Measurements from ENCODE around the gene ZNF417. TPM values are rescaled to one million over a fixed set of nuclear protein-coding genes. Genes with fewer than 3 reads are reported as not detected.
"Not testable (repeated sequence)": the region's sequence is repeated elsewhere in the genome, so short reads cannot be mapped to it uniquely, and the experiment has no call there.

Gene ZNF417
- total RNA-seq (21.0 TPM), polyA plus RNA-seq (1 to 10 TPM in 3 of 4 donors, under 1 TPM in 1; 0.33 to 3.8 (median 2.2) TPM)

GRCh38 chr19:57916168-57916995 is at the start of gene ZNF417:
Gene ZNF417 (minus strand): TSS chr19:57916592. CDS start chr19:57916411, 181 bp downstream.
- Histone ChIP-seq H3K36me3 (ENCODE audit: control insufficient read depth, insufficient read depth, low read length) (peaks cover 23% of the 10 kb centered on the region), H3K4me3 (ENCODE audit: low read depth, low read length) (peak within 1 kb of the TSS; percentile 97), H3K9me3 (ENCODE audit: control insufficient read depth in 2 of 2, low read length in 2 of 2) (peaks cover 18 to 34% of the 10 kb centered on the region in 2 experiments), H3K27ac (ENCODE audit: insufficient read depth, low read length, poor library complexity, severe bottlenecking) (peak within 1 kb of the TSS; percentile 86)
- peak; percentile 87 to 96 (median 90) for DNase-seq
- H3K27me3 Mint-ChIP-seq; H3K4me1 ChIP-seq (ENCODE audit: control insufficient read depth, insufficient read depth, low read length, poor library complexity, severe bottlenecking); H3K27me3 ChIP-seq (ENCODE audit: control insufficient read depth, insufficient read depth, low read length): not testable (repeated sequence)
- ATAC-seq (ENCODE audit: low read depth in 2 of 2) = peak; percentile 100
- peaks cover 42% of the 10 kb centered on the region for H3K36me3 Mint-ChIP-seq
- H3K9me3 Mint-ChIP-seq = peaks cover 2 to 45% (median 17%) of the 10 kb centered on the region in 7 donors
- peak within 1 kb of the TSS; percentile 97 to 98 (median 98) for H3K27ac Mint-ChIP-seq
- peak within 1 kb of the TSS; percentile 95 to 98 (median 97) for H3K4me3 Mint-ChIP-seq
- peaks cover 11 to 45% (median 21%) of the 10 kb centered on the region in 4 donors for H3K4me1 Mint-ChIP-seq

- H3K36me3 Mint-ChIP-seq = peaks cover 9% of the 10 kb centered on the region
- H3K27me3 ChIP-seq (ENCODE audit: control insufficient read depth, insufficient read depth, low read length) = no peaks in the 10 kb centered on the region
Measured at GRCh38 chr19:57964761-57965160, 48.4 kb upstream of the ZNF417 start.

GRCh38 chr19:57961785-57962184 is 45.4 kb upstream of the ZNF417 start:
- ATAC-seq (ENCODE audit: low read depth in 2 of 2) = no peak
- no peaks in the 10 kb centered on the region for H3K27me3 ChIP-seq (ENCODE audit: control insufficient read depth, insufficient read depth, low read length)
- Mint-ChIP-seq H3K27me3 (no peaks in the 10 kb centered on the region), H3K9me3 (peaks cover 0 to 44% (median 20%) of the 10 kb centered on the region in 7 donors), H3K36me3 (peaks cover 16% of the 10 kb centered on the region), H3K4me1 (no peaks in the 10 kb centered on the region), H3K4me3 (no peak overlapping the region), H3K27ac (no peak overlapping the region)
- H3K9me3 ChIP-seq (ENCODE audit: control insufficient read depth in 2 of 2, low read length in 2 of 2) = peaks cover 32 to 61% of the 10 kb centered on the region in 2 experiments
- no peak overlapping the region for H3K4me3 ChIP-seq (ENCODE audit: low read depth, low read length)
- H3K27ac ChIP-seq (ENCODE audit: insufficient read depth, low read length, poor library complexity, severe bottlenecking) = no peak overlapping the region
- H3K36me3 ChIP-seq (ENCODE audit: control insufficient read depth, insufficient read depth, low read length) = no peaks in the 10 kb centered on the region
- DNase-seq = no peak
- no peaks in the 10 kb centered on the region for H3K4me1 ChIP-seq (ENCODE audit: control insufficient read depth, insufficient read depth, low read length, poor library complexity, severe bottlenecking)

More at GRCh38 chr19:57964761-57965160, 48.4 kb upstream of the ZNF417 start:
- no peak overlapping the region for H3K4me3 ChIP-seq (ENCODE audit: low read depth, low read length)
- Mint-ChIP-seq H3K4me3 (no peak overlapping the region), H3K4me1 (no peaks in the 10 kb centered on the region), H3K27me3 (no peaks in the 10 kb centered on the region), H3K27ac (no peak overlapping the region), H3K9me3 (peaks cover 0 to 45% (median 17%) of the 10 kb centered on the region in 7 donors)
- H3K36me3 ChIP-seq (ENCODE audit: control insufficient read depth, insufficient read depth, low read length) = no peaks in the 10 kb centered on the region
- ATAC-seq (ENCODE audit: low read depth in 2 of 2) = no peak
- DNase-seq = no peak
- H3K27ac ChIP-seq (ENCODE audit: insufficient read depth, low read length, poor library complexity, severe bottlenecking) = no peak overlapping the region
- H3K4me1 ChIP-seq (ENCODE audit: control insufficient read depth, insufficient read depth, low read length, poor library complexity, severe bottlenecking) = no peaks in the 10 kb centered on the region
- H3K9me3 ChIP-seq (ENCODE audit: control insufficient read depth in 2 of 2, low read length in 2 of 2) = peaks cover 29 to 64% of the 10 kb centered on the region in 2 experiments

GRCh38 chr19:57954996-57955395 is 38.6 kb upstream of the ZNF417 start:
- no peak overlapping the region for H3K4me3 ChIP-seq (ENCODE audit: low read depth, low read length)
- peaks cover 22 to 47% of the 10 kb centered on the region in 2 experiments for H3K9me3 ChIP-seq (ENCODE audit: control insufficient read depth in 2 of 2, low read length in 2 of 2)
- no peaks in the 10 kb centered on the region for H3K36me3 ChIP-seq (ENCODE audit: control insufficient read depth, insufficient read depth, low read length)
- Mint-ChIP-seq H3K4me1 (no peaks in the 10 kb centered on the region), H3K4me3 (no peak overlapping the region), H3K27ac (no peak overlapping the region), H3K27me3 (no peaks in the 10 kb centered on the region), H3K36me3 (peaks cover 7% of the 10 kb centered on the region), H3K9me3 (peaks cover 0 to 41% (median 10%) of the 10 kb centered on the region in 7 donors)
- H3K27me3 ChIP-seq (ENCODE audit: control insufficient read depth, insufficient read depth, low read length) = no peaks in the 10 kb centered on the region
- DNase-seq = no peak
- H3K4me1 ChIP-seq (ENCODE audit: control insufficient read depth, insufficient read depth, low read length, poor library complexity, severe bottlenecking) = no peaks in the 10 kb centered on the region
- no peak for ATAC-seq (ENCODE audit: low read depth in 2 of 2)
- no peak overlapping the region for H3K27ac ChIP-seq (ENCODE audit: insufficient read depth, low read length, poor library complexity, severe bottlenecking)

- ATAC-seq (ENCODE audit: low read depth in 2 of 2) (no peak), DNase-seq (no peak)
- H3K9me3 ChIP-seq (ENCODE audit: control insufficient read depth in 2 of 2, low read length in 2 of 2) = peaks cover 27 to 45% of the 10 kb centered on the region in 2 experiments
- H3K4me1 ChIP-seq (ENCODE audit: control insufficient read depth, insufficient read depth, low read length, poor library complexity, severe bottlenecking) = peaks cover 6% of the 10 kb centered on the region
- H3K4me1 Mint-ChIP-seq = peaks cover 10 to 22% (median 11%) of the 10 kb centered on the region in 4 donors
- H3K9me3 Mint-ChIP-seq = peaks cover 8 to 41% (median 13%) of the 10 kb centered on the region in 7 donors
- no peak overlapping the region for H3K27ac Mint-ChIP-seq
- H3K4me3 ChIP-seq (ENCODE audit: low read depth, low read length) = no peak overlapping the region
- H3K4me3 Mint-ChIP-seq = no peak overlapping the region
- no peaks in the 10 kb centered on the region for H3K27me3 Mint-ChIP-seq
- H3K36me3 Mint-ChIP-seq = peaks cover 13% of the 10 kb centered on the region
- H3K36me3 ChIP-seq (ENCODE audit: control insufficient read depth, insufficient read depth, low read length) = peaks cover 4% of the 10 kb centered on the region
- H3K27me3 ChIP-seq (ENCODE audit: control insufficient read depth, insufficient read depth, low read length) = no peaks in the 10 kb centered on the region
- H3K27ac ChIP-seq (ENCODE audit: insufficient read depth, low read length, poor library complexity, severe bottlenecking) = no peak overlapping the region
Measured at GRCh38 chr19:57949702-57950101, 33.3 kb upstream of the ZNF417 start.

GRCh38 chr19:57949296-57949695 is 32.9 kb upstream of the ZNF417 start:
- H3K9me3 Mint-ChIP-seq = peaks cover 7 to 41% (median 13%) of the 10 kb centered on the region in 7 donors
- peaks cover 28 to 48% of the 10 kb centered on the region in 2 experiments for H3K9me3 ChIP-seq (ENCODE audit: control insufficient read depth in 2 of 2, low read length in 2 of 2)

GRCh38 chr19:57947419-57948134 is 31.2 kb upstream of the ZNF417 start, which contains the start of gene ZNF256:
Gene ZNF256 (minus strand): TSS chr19:57947706. CDS start chr19:57947474, 232 bp downstream.
- Histone ChIP-seq H3K9me3 (ENCODE audit: control insufficient read depth in 2 of 2, low read length in 2 of 2) (peaks cover 37 to 52% of the 10 kb centered on the region in 2 experiments), H3K4me3 (ENCODE audit: low read depth, low read length) (peak within 1 kb of the TSS; percentile 87), H3K27me3 (ENCODE audit: control insufficient read depth, insufficient read depth, low read length) (no peaks in the 10 kb centered on the region), H3K27ac (ENCODE audit: insufficient read depth, low read length, poor library complexity, severe bottlenecking) (peak within 1 kb of the TSS; percentile 69), H3K36me3 (ENCODE audit: control insufficient read depth, insufficient read depth, low read length) (peaks cover 22% of the 10 kb centered on the region), H3K4me1 (ENCODE audit: control insufficient read depth, insufficient read depth, low read length, poor library complexity, severe bottlenecking) (peaks cover 6% of the 10 kb centered on the region)
- H3K27me3 Mint-ChIP-seq = no peaks in the 10 kb centered on the region
- peak; percentile 96 to 97 for ATAC-seq (ENCODE audit: low read depth in 2 of 2)
- peak; percentile 73 to 94 (median 80) for DNase-seq
- peak within 1 kb of the TSS; percentile 89 to 94 (median 91) for H3K27ac Mint-ChIP-seq
- H3K4me1 Mint-ChIP-seq = peaks cover 10 to 27% (median 11%) of the 10 kb centered on the region in 4 donors
- peaks cover 7 to 46% (median 17%) of the 10 kb centered on the region in 7 donors for H3K9me3 Mint-ChIP-seq
- H3K4me3 Mint-ChIP-seq = peak within 1 kb of the TSS; percentile 94 to 97 (median 96)
- H3K36me3 Mint-ChIP-seq = peaks cover 34% of the 10 kb centered on the region

More at GRCh38 chr19:57949296-57949695, 32.9 kb upstream of the ZNF417 start:
- ATAC-seq (ENCODE audit: low read depth in 2 of 2) (no peak), DNase-seq (no peak)
- peaks cover 10 to 22% (median 11%) of the 10 kb centered on the region in 4 donors for H3K4me1 Mint-ChIP-seq
- Histone ChIP-seq H3K4me1 (ENCODE audit: control insufficient read depth, insufficient read depth, low read length, poor library complexity, severe bottlenecking) (peaks cover 6% of the 10 kb centered on the region), H3K27me3 (ENCODE audit: control insufficient read depth, insufficient read depth, low read length) (no peaks in the 10 kb centered on the region), H3K27ac (ENCODE audit: insufficient read depth, low read length, poor library complexity, severe bottlenecking) (no peak overlapping the region), H3K36me3 (ENCODE audit: control insufficient read depth, insufficient read depth, low read length) (peaks cover 5% of the 10 kb centered on the region), H3K4me3 (ENCODE audit: low read depth, low read length) (no peak overlapping the region)
- H3K27me3 Mint-ChIP-seq = no peaks in the 10 kb centered on the region
- no peak overlapping the region for H3K27ac Mint-ChIP-seq
- no peak overlapping the region for H3K4me3 Mint-ChIP-seq
- peaks cover 17% of the 10 kb centered on the region for H3K36me3 Mint-ChIP-seq
